GM18951 (cell line): Measurements from ENCODE around the gene FAM222B.
"Not testable (repeated sequence)": the region's sequence is repeated elsewhere in the genome, so short reads cannot be mapped to it uniquely, and the experiment has no call there.

ENCODE experiments used
- POLR2A ChIP-seq: IDR thresholded peaks from 4 replicates; pipeline ENCODE4 v1.6.1; 2011; ENCODE audit warnings: mild to moderate bottlenecking; ENCODE audit not compliant: insufficient read length, insufficient read depth; ENCODE audit errors: extremely low read depth
- in situ Hi-C: fragments of 300-500 bp; cut with MboI; formaldehyde crosslinking; loops from one replicate; pipeline ENCODE4 v1.12.0; 2022; ENCODE audit warnings: low sequenced_read_pairs, mixed read lengths, inconsistent platforms; ENCODE audit not compliant: unreplicated experiment

Gene FAM222B

DNA sequence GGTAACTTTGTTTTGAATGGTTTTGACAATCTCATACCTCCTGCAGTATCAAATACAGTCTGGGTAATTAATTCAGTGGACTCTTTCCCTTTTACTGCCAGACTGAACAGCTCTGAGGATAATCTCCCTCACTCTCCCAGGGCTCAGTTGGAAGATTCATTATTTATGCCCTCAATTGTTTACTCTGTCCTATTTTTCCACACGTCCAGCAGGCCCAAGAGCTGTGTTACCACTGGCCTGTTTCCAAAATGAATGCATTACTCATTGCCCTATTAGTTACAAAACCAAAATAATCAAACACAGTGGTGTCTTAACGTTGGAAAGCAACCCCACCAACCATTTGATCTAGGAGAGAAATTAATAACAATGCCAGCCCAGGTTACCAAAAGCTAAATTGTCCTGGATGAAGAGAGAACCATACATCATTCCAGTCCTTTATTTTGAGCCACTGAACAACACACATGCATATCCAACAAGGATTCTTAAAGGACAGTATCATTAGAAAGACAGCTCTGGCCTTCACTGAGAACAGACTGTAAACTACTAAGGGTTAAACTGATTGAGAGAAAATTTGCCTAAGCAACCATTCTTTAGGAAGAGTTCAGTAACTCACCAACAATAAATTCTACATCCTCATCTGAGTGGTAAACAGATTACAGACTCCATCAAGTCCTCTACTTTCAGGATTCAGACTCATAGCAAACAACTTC is 34.5 kb downstream of the FAM222B start:
- no peak for TF ChIP-seq POLR2A
- in situ Hi-C loops, result no loop called here

DNA sequence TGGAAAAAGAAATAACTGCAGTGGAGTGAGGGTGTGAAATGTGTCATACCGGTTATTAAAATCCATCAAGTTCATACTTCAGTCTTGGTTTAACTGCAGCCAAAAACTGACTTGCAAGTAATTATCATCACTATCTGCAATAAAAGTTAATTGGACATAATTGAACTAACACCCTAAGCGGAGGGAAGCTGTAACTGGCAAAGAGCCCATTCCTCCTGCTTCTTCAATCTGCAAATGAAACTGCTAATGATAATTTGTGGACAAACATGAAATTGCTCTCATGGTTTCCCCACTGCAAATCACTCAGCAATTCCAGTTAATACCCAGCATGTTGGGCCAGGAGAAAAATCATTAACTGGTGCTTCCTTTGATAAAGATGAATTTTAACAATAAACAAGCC is 46.5 kb downstream of the FAM222B start:
- TF ChIP-seq POLR2A, result no peak
- in situ Hi-C loops, result no loop called here

DNA sequence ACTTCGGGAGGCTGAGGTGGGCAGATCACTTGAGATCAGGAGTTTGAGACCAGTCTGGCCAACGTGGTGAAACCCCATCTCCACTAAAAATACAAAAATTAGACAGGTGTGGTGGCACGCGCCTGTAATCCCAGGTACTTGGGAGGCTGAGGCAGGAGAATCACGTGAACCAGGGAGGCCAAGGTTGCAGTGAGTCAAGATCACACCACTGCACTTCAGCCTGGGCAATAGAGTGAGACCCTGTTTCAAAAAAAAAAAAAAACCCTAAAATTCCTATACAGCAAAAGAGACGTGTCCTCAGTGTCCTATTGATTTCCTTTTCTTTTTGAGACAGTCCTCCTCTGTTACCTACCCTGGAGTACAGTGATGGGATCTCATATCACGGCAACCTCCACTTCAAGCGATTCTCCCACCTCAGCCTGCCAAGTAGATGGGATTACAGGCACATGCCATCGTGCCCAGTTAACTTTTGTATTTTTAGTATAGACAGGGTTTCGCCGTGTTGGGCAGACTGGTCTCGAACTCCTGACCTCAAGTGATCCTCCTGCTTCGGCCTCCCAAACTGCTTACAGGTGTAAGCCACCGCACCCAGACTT is 47.6 kb downstream of the FAM222B start:
- in situ Hi-C loops, result not testable (repeated sequence)

DNA sequence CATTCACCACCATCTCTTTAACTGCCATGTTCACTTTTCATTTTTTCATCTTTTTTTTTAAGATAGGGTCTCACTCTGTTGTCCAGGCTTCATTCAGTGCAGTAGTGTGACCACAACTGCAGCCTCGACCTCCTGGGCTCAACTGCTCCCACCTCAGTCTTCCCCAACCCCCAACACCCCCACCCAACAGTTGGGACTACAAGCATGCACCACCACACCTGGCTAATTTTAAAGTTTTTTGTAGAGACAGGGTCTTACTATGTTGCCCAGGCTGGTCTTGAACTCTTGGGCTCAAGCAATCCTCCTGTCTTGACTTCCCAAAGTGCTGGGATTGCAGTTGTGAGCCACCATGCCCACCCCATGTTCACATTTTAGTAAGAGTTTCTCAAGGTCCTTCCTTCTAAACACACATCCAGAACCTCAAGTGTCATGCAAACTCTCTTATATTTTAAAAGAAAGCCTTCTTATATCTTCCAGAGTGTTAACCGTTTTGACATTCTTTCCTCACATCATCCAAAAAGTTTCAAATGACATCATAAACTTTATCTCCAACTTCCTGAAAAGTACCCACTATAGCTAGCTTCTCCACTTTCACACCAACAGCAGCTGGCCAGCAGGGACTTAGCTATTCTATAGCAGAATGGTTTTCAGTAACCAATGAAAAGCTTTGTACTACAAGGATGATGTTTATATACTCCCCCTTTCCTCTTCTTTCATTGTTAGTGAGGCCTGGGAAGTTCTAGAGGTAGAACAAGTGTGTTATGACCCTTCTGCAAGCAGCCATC is 49.5 kb downstream of the FAM222B start:
- no peak for TF ChIP-seq POLR2A

DNA sequence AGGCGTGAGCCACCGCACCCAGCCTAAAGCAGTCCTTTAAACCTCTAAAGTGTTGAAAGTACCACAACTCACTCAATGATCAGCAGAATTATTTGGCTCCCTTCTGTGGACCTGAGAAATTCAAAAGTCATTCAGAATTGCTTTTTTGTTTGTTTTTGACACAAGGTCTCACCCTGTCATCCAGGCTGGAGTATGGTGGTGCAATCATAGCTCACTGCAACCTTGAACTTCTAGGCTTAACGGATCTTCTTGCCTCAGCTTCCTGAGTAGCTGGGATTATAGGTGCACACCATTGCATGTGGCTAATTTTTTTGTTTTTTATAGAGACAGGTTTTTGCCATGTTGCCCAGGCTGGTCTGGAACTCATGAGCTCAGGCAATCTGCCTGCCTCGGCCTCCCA is 54.5 kb downstream of the FAM222B start:
- no peak for TF ChIP-seq POLR2A
- in situ Hi-C loops, result no loop called here

More for the DNA sequence above, 49.5 kb downstream of the FAM222B start:
- in situ Hi-C loops, result no loop called here

DNA sequence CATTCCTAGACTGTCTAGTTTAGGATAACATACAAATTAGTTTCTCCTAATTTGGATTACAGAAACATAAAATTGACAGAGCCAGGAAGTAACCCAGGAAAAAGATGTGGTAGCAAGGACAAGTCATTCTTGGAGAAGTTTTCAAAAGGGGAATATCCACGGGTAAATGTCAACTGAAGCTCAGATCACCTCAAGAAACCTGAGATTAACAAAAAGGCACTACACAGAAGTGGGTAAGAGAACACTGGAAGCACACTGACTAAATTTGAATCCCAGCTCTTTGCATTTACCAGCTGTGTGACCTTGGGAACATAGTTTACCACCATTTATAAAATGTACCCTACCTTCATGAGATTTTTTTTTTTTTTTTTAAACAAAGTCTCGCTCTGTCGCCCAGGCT is 59.4 kb downstream of the FAM222B start:
- in situ Hi-C loops, result no loop called here

DNA sequence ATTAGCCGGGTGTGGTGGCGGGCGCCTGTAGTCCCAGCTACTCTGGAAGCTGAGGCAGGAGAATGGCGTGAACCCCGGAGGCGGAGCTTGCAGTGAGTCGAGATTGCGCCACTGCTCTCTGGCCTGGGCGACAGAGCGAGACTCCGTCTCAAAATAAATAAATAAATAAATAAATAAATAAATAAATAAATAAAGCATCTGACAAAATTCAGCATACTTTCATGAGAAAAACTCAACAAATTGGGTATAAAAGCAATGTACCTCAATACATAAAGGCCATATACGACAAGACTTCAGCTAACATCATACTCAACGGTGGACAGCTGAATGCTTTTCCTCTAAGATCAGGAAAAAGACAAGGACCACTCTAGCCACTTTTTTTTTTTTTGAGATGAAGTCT is 63.0 kb downstream of the FAM222B start:
- in situ Hi-C loops, result not testable (repeated sequence)

More for the DNA sequence above, 59.4 kb downstream of the FAM222B start:
- TF ChIP-seq POLR2A, result no peak

DNA sequence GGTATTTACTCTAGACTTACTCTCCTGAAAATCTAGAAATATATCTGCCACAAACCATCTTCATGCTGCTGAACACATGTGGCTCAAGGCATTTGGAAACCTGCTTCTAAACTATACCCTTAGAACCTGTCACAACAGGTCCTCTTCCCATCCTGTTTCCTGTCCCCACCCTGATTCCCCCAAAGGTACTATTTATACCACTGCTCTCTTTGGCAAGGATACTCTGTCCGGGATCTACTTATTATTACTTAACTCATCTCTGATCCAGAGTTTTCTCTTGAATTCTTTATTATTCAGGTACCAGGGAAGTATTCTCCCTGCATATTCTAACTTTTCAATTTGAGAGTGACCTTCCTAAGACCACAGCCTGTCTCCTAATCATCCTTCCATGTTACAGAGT is 65.4 kb downstream of the FAM222B start:
- in situ Hi-C loops, result no loop called here

DNA sequence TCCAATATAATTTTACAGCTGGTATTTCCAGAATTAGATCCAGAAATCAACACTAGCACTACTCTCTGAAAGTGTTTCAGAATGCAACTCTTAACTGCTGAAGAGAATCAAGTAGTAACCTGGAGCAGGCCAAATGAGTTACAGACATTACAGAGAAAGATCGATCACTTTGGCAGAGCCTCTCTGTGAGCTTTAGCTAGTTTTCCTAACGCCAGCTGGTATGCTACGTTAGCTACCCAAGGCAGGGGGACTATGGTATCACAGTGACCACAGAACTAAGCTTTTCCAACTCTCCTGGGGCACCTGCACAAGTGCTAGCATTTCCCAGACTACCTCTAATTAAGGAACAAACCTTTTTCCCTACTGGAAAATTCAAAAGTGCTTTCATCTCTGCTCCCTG is 68.4 kb downstream of the FAM222B start:
- TF ChIP-seq POLR2A, result no peak

More for the DNA sequence above, 65.4 kb downstream of the FAM222B start:
- no peak for TF ChIP-seq POLR2A

DNA sequence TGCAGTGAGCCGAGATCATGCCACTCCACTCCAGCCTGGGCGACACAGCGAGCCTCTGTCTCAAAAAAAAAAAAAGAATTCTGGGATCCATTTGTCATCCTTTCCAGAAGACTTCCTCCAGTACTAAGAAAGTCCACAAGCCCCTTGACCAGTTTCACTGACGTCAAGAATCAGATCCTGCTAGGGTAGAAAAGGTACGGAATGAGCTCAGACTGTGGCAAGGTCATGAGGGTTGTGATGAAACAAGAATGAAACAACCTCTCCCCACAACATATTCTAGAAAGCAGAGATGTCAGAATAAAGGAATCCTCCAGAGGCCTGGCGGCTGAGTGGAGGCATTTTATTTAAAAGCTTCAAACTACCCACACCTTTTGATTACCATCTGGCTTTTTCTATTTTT is 68.9 kb downstream of the FAM222B start:
- in situ Hi-C loops, result no loop called here

More for the DNA sequence above, 68.4 kb downstream of the FAM222B start:
- in situ Hi-C loops, result no loop called here

DNA sequence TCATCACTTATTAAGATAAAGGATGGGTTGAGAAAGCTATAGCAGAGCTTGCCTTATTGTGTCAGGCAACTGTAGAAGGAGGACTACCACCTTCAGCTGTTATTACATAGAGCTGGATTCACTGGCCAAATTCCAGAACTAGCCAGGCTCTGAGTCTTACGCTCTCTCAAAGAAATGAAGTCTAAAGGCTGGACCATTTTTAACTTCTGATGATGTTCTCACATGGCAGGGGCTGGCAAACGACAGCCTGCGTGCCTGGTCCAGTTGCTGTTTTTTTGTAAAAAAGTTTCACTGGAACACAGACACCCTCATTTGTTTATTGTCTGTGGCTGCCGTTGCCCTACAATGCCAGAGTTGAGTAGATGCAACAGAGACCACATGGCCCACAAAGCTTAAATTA is 77.6 kb downstream of the FAM222B start:
- in situ Hi-C loops, result no loop called here
- no peak for TF ChIP-seq POLR2A

More for the DNA sequence above, 68.9 kb downstream of the FAM222B start:
- TF ChIP-seq POLR2A, result no peak

DNA sequence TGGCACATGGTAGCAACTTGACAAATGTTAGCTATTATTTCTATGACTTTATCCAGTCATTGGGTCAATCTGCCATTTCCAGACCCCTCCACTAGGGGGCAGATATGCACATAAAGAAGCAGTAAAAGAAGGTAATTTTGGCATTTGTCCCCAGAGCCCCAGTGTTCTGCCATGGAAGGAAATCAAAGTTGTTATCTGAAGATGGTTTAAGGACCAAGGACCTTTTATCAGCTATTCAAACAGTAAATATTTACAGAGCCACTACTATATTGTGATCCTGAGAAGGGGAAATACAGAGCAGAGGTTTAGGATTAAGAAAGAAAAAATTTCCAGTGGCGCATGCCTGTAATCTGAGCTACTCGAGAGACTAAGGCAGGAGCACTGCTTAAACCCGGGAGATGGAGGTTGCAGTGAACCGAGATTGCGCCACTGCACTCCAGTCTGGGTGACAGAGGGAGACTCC is 78.8 kb downstream of the FAM222B start:
- in situ Hi-C loops, result no loop called here
- TF ChIP-seq POLR2A, result no peak

DNA sequence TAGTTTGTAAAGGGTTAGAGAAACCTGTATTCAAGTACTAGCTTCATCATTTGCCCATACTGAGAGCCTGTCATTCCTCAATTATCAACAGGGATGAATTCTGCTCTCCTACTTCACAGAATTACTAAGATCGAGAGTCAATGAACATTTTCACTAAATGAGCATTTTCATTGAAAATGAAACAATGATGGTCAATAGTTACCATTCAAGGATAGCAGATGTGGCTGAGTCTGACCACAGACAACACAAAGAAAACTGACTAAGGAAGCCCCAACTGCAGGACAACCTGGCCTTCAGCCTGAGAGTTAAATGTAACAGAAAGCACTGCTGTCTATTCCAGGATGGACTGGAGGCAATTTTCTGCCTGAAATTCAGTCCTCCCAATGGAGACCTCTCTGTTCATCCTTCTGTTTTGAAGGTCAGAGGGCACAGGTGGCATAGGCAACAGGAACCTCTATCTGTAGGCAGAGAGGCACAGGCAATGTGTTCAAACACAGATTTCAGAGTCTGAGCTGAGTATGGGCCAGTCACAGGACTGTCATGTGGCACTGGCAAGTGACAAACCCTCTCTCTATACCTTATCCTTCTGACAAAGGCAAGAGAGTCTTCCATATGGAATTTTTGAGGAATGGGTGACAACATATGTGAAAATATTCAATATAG is 79.3 kb downstream of the FAM222B start:
- in situ Hi-C loops, result no loop called here
- no peak for TF ChIP-seq POLR2A
